NCI-H1694 (cell line): ENCODE data around the gene CCDC198.

Source experiments
- DNase-seq: peaks from one replicate; lab custom pipeline; 2025; lab: John Stamatoyannopoulos, UW

Gene CCDC198

GRCh38 chr14:57464008-57464730 lies 29.5 kb downstream of the CCDC198 start:
- no peak for DNase-seq

- no peak for DNase-seq
These were observed 31.1 kb downstream of the CCDC198 start for GRCh38 chr14:57462551-57462950.

- DNase-seq: no peak
These were observed 31.8 kb downstream of the CCDC198 start for GRCh38 chr14:57461777-57462320.

GRCh38 chr14:57435923-57436322 lies 57.7 kb downstream of the CCDC198 start:
- no peak for DNase-seq

GRCh38 chr14:57420986-57421385 lies 72.7 kb downstream of the CCDC198 start:
- DNase-seq: no peak

DNA sequence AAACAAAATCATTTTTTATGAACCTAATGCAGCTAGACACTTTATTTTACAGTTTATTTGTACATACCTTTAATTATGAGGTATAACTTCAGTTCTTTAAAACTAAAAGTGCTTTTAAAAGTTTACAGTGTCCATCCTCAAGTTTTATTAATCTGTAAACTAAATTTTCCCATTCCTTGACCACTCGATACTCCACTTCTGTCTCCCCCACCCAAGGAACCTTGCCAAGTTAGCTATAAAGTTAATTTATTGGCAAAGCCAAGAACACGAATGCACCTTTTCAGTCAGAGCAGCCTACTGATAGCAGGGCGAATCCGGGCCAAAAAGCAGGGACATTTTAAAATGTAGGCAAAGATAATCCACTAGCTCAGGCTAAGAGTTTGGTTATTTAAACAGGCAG lies 73.6 kb downstream of the CCDC198 start:
- no peak for DNase-seq
